Measurements from ENCODE around the gene CD63. TPM values are rescaled to one million over a fixed set of nuclear protein-coding genes. Genes with fewer than 3 reads are reported as not detected.

Gene CD63
- total and polyA plus RNA-seq, 3 experiments from 2014 or later: 200 to 375 (median 202) TPM

GRCh38 chr12:55695349-55695748 is 33.5 kb downstream of the CD63 start:
- Histone ChIP-seq H3K27me3 (ENCODE audit: insufficient read depth, low read length, poor library complexity, severe bottlenecking) (no peaks in the 10 kb centered on the region), H3K4me1 (ENCODE audit: insufficient read depth, low read length) (no peaks in the 10 kb centered on the region), H3K9me3 (ENCODE audit: low read length) (no peaks in the 10 kb centered on the region), H3K36me3 (ENCODE audit: insufficient read depth, low read length) (no peaks in the 10 kb centered on the region), H3K4me3 (ENCODE audit: low read length) (no peak overlapping the region), H3K27ac (ENCODE audit: low read depth, low read length) (no peak overlapping the region)
- H3K4me1 Mint-ChIP-seq: no peaks in the 10 kb centered on the region
- ChIA-PET POLR2A (no interaction called here), CTCF (interaction anchor here (1.4 kb wide), 1 partner anchor 39 kb away, joined by 4 read pairs; no protein-coding TSS in a partner anchor)
- H3K4me3 Mint-ChIP-seq: no peak overlapping the region
- peak in 1 of 5 donors; percentile 21 for DNase-seq
- peaks cover 0 to 2% (median 0%) of the 10 kb centered on the region in 3 donors for H3K36me3 Mint-ChIP-seq
- H3K9me3 Mint-ChIP-seq: no peaks in the 10 kb centered on the region
- H3K27ac Mint-ChIP-seq: no peak overlapping the region
- H3K27me3 Mint-ChIP-seq: peaks cover 7 to 9% of the 10 kb centered on the region in 2 donors

- no peaks in the 10 kb centered on the region for H3K9me3 Mint-ChIP-seq
Observed at GRCh38 chr12:55694651-55695050, 34.2 kb downstream of the CD63 start.

GRCh38 chr12:55694188-55694515 is 34.7 kb downstream of the CD63 start:
- peaks cover 5 to 9% of the 10 kb centered on the region in 2 donors for H3K27me3 Mint-ChIP-seq
- ChIA-PET POLR2A (no interaction called here), CTCF (no interaction called here)
- Histone ChIP-seq H3K27ac (ENCODE audit: low read depth, low read length) (no peak overlapping the region), H3K27me3 (ENCODE audit: insufficient read depth, low read length, poor library complexity, severe bottlenecking) (no peaks in the 10 kb centered on the region), H3K9me3 (ENCODE audit: low read length) (no peaks in the 10 kb centered on the region), H3K4me1 (ENCODE audit: insufficient read depth, low read length) (no peaks in the 10 kb centered on the region), H3K4me3 (ENCODE audit: low read length) (no peak overlapping the region), H3K36me3 (ENCODE audit: insufficient read depth, low read length) (no peaks in the 10 kb centered on the region)
- no peak for DNase-seq
- H3K4me3 Mint-ChIP-seq: no peak overlapping the region
- no peak overlapping the region for H3K27ac Mint-ChIP-seq
- H3K9me3 Mint-ChIP-seq: no peaks in the 10 kb centered on the region
- H3K4me1 Mint-ChIP-seq: no peaks in the 10 kb centered on the region
- no peaks in the 10 kb centered on the region for H3K36me3 Mint-ChIP-seq

More at GRCh38 chr12:55694651-55695050, 34.2 kb downstream of the CD63 start:
- POLR2A ChIA-PET: no interaction called here
- H3K4me1 ChIP-seq (ENCODE audit: insufficient read depth, low read length): no peaks in the 10 kb centered on the region
- Mint-ChIP-seq H3K27ac (no peak overlapping the region), H3K4me1 (no peaks in the 10 kb centered on the region), H3K36me3 (no peaks in the 10 kb centered on the region), H3K4me3 (no peak overlapping the region), H3K27me3 (peaks cover 7 to 9% of the 10 kb centered on the region in 2 donors)
- no peak overlapping the region for H3K27ac ChIP-seq (ENCODE audit: low read depth, low read length)
- peak in 1 of 5 donors; percentile 10 for DNase-seq
- H3K4me3 ChIP-seq (ENCODE audit: low read length): no peak overlapping the region
- H3K27me3 ChIP-seq (ENCODE audit: insufficient read depth, low read length, poor library complexity, severe bottlenecking): no peaks in the 10 kb centered on the region
- H3K36me3 ChIP-seq (ENCODE audit: insufficient read depth, low read length): no peaks in the 10 kb centered on the region
- H3K9me3 ChIP-seq (ENCODE audit: low read length): no peaks in the 10 kb centered on the region
- CTCF ChIA-PET: no interaction called here

GRCh38 chr12:55693323-55694187 is 35.3 kb downstream of the CD63 start:
- H3K36me3 Mint-ChIP-seq: no peaks in the 10 kb centered on the region
- H3K27me3 Mint-ChIP-seq: peaks cover 5 to 9% of the 10 kb centered on the region in 2 donors
- CTCF ChIA-PET: no interaction called here
- Histone ChIP-seq H3K27ac (ENCODE audit: low read depth, low read length) (no peak overlapping the region), H3K4me3 (ENCODE audit: low read length) (no peak overlapping the region), H3K36me3 (ENCODE audit: insufficient read depth, low read length) (no peaks in the 10 kb centered on the region), H3K27me3 (ENCODE audit: insufficient read depth, low read length, poor library complexity, severe bottlenecking) (no peaks in the 10 kb centered on the region), H3K4me1 (ENCODE audit: insufficient read depth, low read length) (no peaks in the 10 kb centered on the region), H3K9me3 (ENCODE audit: low read length) (no peaks in the 10 kb centered on the region)
- POLR2A ChIA-PET: no interaction called here
- no peaks in the 10 kb centered on the region for H3K4me1 Mint-ChIP-seq
- DNase-seq: peak in 1 of 5 donors; percentile 18
- no peak overlapping the region for H3K4me3 Mint-ChIP-seq
- no peak overlapping the region for H3K27ac Mint-ChIP-seq
- H3K9me3 Mint-ChIP-seq: no peaks in the 10 kb centered on the region

GRCh38 chr12:55692631-55693322 is 36.0 kb downstream of the CD63 start:
- CTCF ChIA-PET: no interaction called here
- Histone ChIP-seq H3K4me3 (ENCODE audit: low read length) (no peak overlapping the region), H3K36me3 (ENCODE audit: insufficient read depth, low read length) (no peaks in the 10 kb centered on the region), H3K4me1 (ENCODE audit: insufficient read depth, low read length) (peaks cover 3% of the 10 kb centered on the region), H3K27me3 (ENCODE audit: insufficient read depth, low read length, poor library complexity, severe bottlenecking) (no peaks in the 10 kb centered on the region), H3K27ac (ENCODE audit: low read depth, low read length) (no peak overlapping the region), H3K9me3 (ENCODE audit: low read length) (no peaks in the 10 kb centered on the region)
- Mint-ChIP-seq H3K27me3 (peaks cover 5 to 9% of the 10 kb centered on the region in 2 donors), H3K36me3 (no peaks in the 10 kb centered on the region), H3K4me3 (no peak overlapping the region), H3K4me1 (peaks cover 2 to 3% (median 2%) of the 10 kb centered on the region in 3 donors), H3K27ac (peak overlapping the region in 1 of 8 donors; percentile 14), H3K9me3 (no peaks in the 10 kb centered on the region)
- POLR2A ChIA-PET: no interaction called here
- DNase-seq: peak in 1 of 5 donors; percentile 37

GRCh38 chr12:55688716-55689655 is 39.8 kb downstream of the CD63 start:
- Histone ChIP-seq H3K36me3 (ENCODE audit: insufficient read depth, low read length) (no peaks in the 10 kb centered on the region), H3K27ac (ENCODE audit: low read depth, low read length) (no peak overlapping the region), H3K9me3 (ENCODE audit: low read length) (no peaks in the 10 kb centered on the region), H3K4me1 (ENCODE audit: insufficient read depth, low read length) (peaks cover 5% of the 10 kb centered on the region), H3K4me3 (ENCODE audit: low read length) (no peak overlapping the region), H3K27me3 (ENCODE audit: insufficient read depth, low read length, poor library complexity, severe bottlenecking) (no peaks in the 10 kb centered on the region)
- H3K4me1 Mint-ChIP-seq: peaks cover 7 to 10% (median 9%) of the 10 kb centered on the region in 3 donors
- H3K27me3 Mint-ChIP-seq: peaks cover 0 to 3% of the 10 kb centered on the region in 2 donors
- ChIA-PET CTCF (interaction anchor here (1.0 to 1.8 kb wide), 3 partner anchors 33 to 50 kb away, joined by 4 to 5 read pairs (median 4); no protein-coding TSS in a partner anchor), POLR2A (no interaction called here)
- H3K36me3 Mint-ChIP-seq: no peaks in the 10 kb centered on the region
- DNase-seq: peak in 1 of 5 donors; percentile 24
- H3K27ac Mint-ChIP-seq: peak overlapping the region in 1 of 8 donors; percentile 23
- no peaks in the 10 kb centered on the region for H3K9me3 Mint-ChIP-seq
- H3K4me3 Mint-ChIP-seq: no peak overlapping the region

- Mint-ChIP-seq H3K27ac (peak overlapping the region in 1 of 8 donors; percentile 13), H3K27me3 (peaks cover 0 to 7% of the 10 kb centered on the region in 2 donors), H3K4me3 (peak overlapping the region in 3 of 7 donors; percentile 5 to 41 (median 36)), H3K36me3 (no peaks in the 10 kb centered on the region), H3K4me1 (peaks cover 7 to 10% (median 9%) of the 10 kb centered on the region in 3 donors), H3K9me3 (no peaks in the 10 kb centered on the region)
- ChIA-PET CTCF (interaction anchor here (0.6 kb wide), 1 partner anchor 1424 kb away, joined by 5 read pairs; no protein-coding TSS in a partner anchor), POLR2A (interaction anchor here (0.7 kb wide), 1 partner anchor 1544 kb away, joined by 10 read pairs; no protein-coding TSS in a partner anchor)
- Histone ChIP-seq H3K4me3 (ENCODE audit: low read length) (no peak overlapping the region), H3K27me3 (ENCODE audit: insufficient read depth, low read length, poor library complexity, severe bottlenecking) (no peaks in the 10 kb centered on the region), H3K9me3 (ENCODE audit: low read length) (no peaks in the 10 kb centered on the region), H3K27ac (ENCODE audit: low read depth, low read length) (no peak overlapping the region), H3K36me3 (ENCODE audit: insufficient read depth, low read length) (no peaks in the 10 kb centered on the region), H3K4me1 (ENCODE audit: insufficient read depth, low read length) (peaks cover 5% of the 10 kb centered on the region)
- DNase-seq: peak in 1 of 5 donors; percentile 43
Observed at GRCh38 chr12:55687746-55688145, 41.1 kb downstream of the CD63 start.

Data from CD8-positive, alpha-beta memory T cell (primary cell).